ENCODE measurements around the gene XPO6.

XPO6 gene

GRCh38 chr16:28078261-28078660 lies 133.5 kb downstream of the XPO6 start (continued):
- TF ChIP-seq PRDM2 (tag by site-specific recombination; IDR thresholded peaks at IDR 0.05; ENCODE audit: borderline replicate concordance) (no peak), ZNF785 (tag by site-specific recombination; IDR thresholded peaks at IDR 0.05) (no peak), ELK4 (IDR thresholded peaks at IDR 0.05; ENCODE audit: borderline replicate concordance, low read depth, low read length) (no peak), ZNF580 (tag by site-specific recombination; IDR thresholded peaks at IDR 0.05) (no peak)

- H3K4me3 ChIP-seq (ENCODE audit: low read depth, low read length), result no peak overlapping the region
- H3K36me3 ChIP-seq (ENCODE audit: control insufficient read depth in 2 of 2, insufficient read depth in 1 of 2, low read length in 2 of 2), result no peaks in the 10 kb centered on the region
- no peaks in the 10 kb centered on the region for H3K9me3 ChIP-seq (ENCODE audit: control insufficient read depth, insufficient read depth, low read depth, low read length)
- ChIA-PET CTCF (interaction anchor here (0.6 kb wide), 1 partner anchor 27 kb away, joined by 3 read pairs; no protein-coding TSS in a partner anchor), POLR2A (no interaction called here)
- TF ChIP-seq ZSCAN5A (tag by site-specific recombination; IDR thresholded peaks at IDR 0.05) (no peak), ZNF555 (tag by site-specific recombination; conservative IDR thresholded peaks at IDR 0.05) (no peak), ZNF610 (tag by site-specific recombination; IDR thresholded peaks at IDR 0.05; ENCODE audit: borderline replicate concordance) (no peak)
- no peak overlapping the region for H3K27ac ChIP-seq (ENCODE audit: extremely low read depth, low read depth, low read length)
- no peaks in the 10 kb centered on the region for H3K4me1 ChIP-seq (ENCODE audit: control insufficient read depth, insufficient read depth, low read length)
Observed at GRCh38 chr16:28073836-28074235, 137.9 kb downstream of the XPO6 start.

GRCh38 chr16:28072087-28072486 lies 139.7 kb downstream of the XPO6 start:
- TF ChIP-seq ZNF248 (tag by site-specific recombination; IDR thresholded peaks at IDR 0.05) (no peak), SP3 (tag by site-specific recombination; IDR thresholded peaks at IDR 0.05) (no peak), KLF10 (tag by site-specific recombination; IDR thresholded peaks at IDR 0.05) (no peak), ZBTB11 (tag by site-specific recombination; conservative IDR thresholded peaks at IDR 0.05; ENCODE audit: low read depth) (no peak), ZNF426 (tag by site-specific recombination; IDR thresholded peaks at IDR 0.05) (no peak), ZNF658 (tag by site-specific recombination; IDR thresholded peaks at IDR 0.05) (no peak), ZNF621 (tag by site-specific recombination; IDR thresholded peaks at IDR 0.05) (no peak), ZNF423 (tag by site-specific recombination; IDR thresholded peaks at IDR 0.05) (no peak)
- ChIA-PET POLR2A (no interaction called here), CTCF (interaction anchor here (0.6 to 5.4 kb wide), 8 partner anchors 8 to 391 kb away, joined by 3 to 75 read pairs (median 4); no protein-coding TSS in a partner anchor)
- no peaks in the 10 kb centered on the region for H3K9me3 ChIP-seq (ENCODE audit: control insufficient read depth, insufficient read depth, low read depth, low read length)
- no peaks in the 10 kb centered on the region for H3K4me1 ChIP-seq (ENCODE audit: control insufficient read depth, insufficient read depth, low read length)
- no peak overlapping the region for H3K27ac ChIP-seq (ENCODE audit: extremely low read depth, low read depth, low read length)
- H3K36me3 ChIP-seq (ENCODE audit: control insufficient read depth in 2 of 2, insufficient read depth in 1 of 2, low read length in 2 of 2), result no peaks in the 10 kb centered on the region
- H3K4me3 ChIP-seq (ENCODE audit: low read depth, low read length), result no peak overlapping the region

All from HEK293 (cell line).